Fibroblast of mammary gland (primary cell): ENCODE data around the gene ATP5PO.

Experiments used
- DNase-seq: peaks from one replicate; pipeline ENCODE4 v3.0.0-alpha.2; 2010; ENCODE audit warnings: low read depth
- H3K4me3 ChIP-seq: 2 replicates; pipeline ENCODE4 v1.5.1; 2011; ENCODE audit warnings: low read depth, mild to moderate bottlenecking, low read length, moderate library complexity; ENCODE audit not compliant: control insufficient read depth
- CTCF ChIP-seq: conservative IDR thresholded peaks from 2 replicates; pipeline ENCODE4 v1.5.1; 2011; ENCODE audit warnings: low read depth, low read length, inconsistent platforms; ENCODE audit not compliant: control insufficient read depth, insufficient read depth

Gene ATP5PO

GRCh38 chr21:33915368-33916199 lies at the start of gene ATP5PO:
Gene ATP5PO (minus strand): TSS chr21:33915804. CDS start chr21:33915763, 41 bp downstream.
- peak; percentile 98 for DNase-seq
- peak within 1 kb of the TSS; percentile 99 for H3K4me3 ChIP-seq
- no peak for TF ChIP-seq CTCF

- no peak for TF ChIP-seq CTCF
- no peak overlapping the region for H3K4me3 ChIP-seq
- peak; percentile 58 for DNase-seq
These were observed 49.2 kb upstream of the ATP5PO start for GRCh38 chr21:33964706-33965325.

GRCh38 chr21:33963848-33964555 lies 48.4 kb upstream of the ATP5PO start:
- no peak for TF ChIP-seq CTCF
- DNase-seq: no peak
- no peak overlapping the region for H3K4me3 ChIP-seq

GRCh38 chr21:33962290-33962689 lies 46.7 kb upstream of the ATP5PO start:
- TF ChIP-seq CTCF: no peak
- no peak for DNase-seq
- H3K4me3 ChIP-seq: no peak overlapping the region

- DNase-seq: no peak
- no peak for TF ChIP-seq CTCF
- H3K4me3 ChIP-seq: no peak overlapping the region
These were observed 45.5 kb upstream of the ATP5PO start for GRCh38 chr21:33961061-33961460.

- no peak for TF ChIP-seq CTCF
- no peak for DNase-seq
- no peak overlapping the region for H3K4me3 ChIP-seq
These were observed 44.1 kb upstream of the ATP5PO start for GRCh38 chr21:33959680-33960079.
